ENCODE results near the gene MRPS15. TPM values are rescaled to one million over a fixed set of nuclear protein-coding genes. Genes with fewer than 3 reads are reported as not detected.

Gene MRPS15
- total RNA-seq, 4 donors from 2014 or later: 19.5 to 59.5 (median 42.4) TPM

DNA sequence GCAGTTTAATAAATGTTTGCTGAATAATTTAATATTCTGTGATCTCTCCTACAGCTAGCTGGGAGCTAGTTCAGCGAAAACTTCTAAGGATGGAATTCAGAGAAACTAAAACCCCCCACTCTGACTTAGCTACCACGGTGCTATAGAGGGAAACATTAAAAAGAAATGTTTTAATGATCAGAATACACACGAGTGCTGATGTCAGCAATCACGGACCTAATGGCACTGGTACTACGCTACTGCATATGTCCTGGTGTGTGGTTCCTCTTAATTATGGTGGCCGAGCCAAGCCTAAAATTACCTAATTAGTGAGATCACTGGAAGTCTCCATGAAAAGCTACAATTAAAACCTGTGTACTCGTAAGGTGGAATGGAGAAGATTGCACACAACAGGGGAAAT is 42.5 kb downstream of the MRPS15 start:
- Histone ChIP-seq H3K36me3 (peaks cover 0 to 7% (median 0%) of the 10 kb centered on the region in 4 donors), H3K9me3 (no peaks in the 10 kb centered on the region), H3K4me1 (peaks cover 0 to 9% (median 3%) of the 10 kb centered on the region in 4 donors), H3K27ac (no peak overlapping the region), H3K27me3 (no peaks in the 10 kb centered on the region), H3K4me3 (no peak overlapping the region)
- 86 to 89% methylated on average over 2 to 7 of the region's 7 CpGs for WGBS, 2 donors (ENCODE audit: low coverage in 1 of 2)
- no peak for TF ChIP-seq POLR2A (IDR thresholded peaks at IDR 0.05)
- TF ChIP-seq POLR2AphosphoS5 (IDR thresholded peaks at IDR 0.05): no peak
- TF ChIP-seq EP300 (IDR thresholded peaks at IDR 0.05; ENCODE audit: low read depth): no peak
- TF ChIP-seq, protein P1, sequence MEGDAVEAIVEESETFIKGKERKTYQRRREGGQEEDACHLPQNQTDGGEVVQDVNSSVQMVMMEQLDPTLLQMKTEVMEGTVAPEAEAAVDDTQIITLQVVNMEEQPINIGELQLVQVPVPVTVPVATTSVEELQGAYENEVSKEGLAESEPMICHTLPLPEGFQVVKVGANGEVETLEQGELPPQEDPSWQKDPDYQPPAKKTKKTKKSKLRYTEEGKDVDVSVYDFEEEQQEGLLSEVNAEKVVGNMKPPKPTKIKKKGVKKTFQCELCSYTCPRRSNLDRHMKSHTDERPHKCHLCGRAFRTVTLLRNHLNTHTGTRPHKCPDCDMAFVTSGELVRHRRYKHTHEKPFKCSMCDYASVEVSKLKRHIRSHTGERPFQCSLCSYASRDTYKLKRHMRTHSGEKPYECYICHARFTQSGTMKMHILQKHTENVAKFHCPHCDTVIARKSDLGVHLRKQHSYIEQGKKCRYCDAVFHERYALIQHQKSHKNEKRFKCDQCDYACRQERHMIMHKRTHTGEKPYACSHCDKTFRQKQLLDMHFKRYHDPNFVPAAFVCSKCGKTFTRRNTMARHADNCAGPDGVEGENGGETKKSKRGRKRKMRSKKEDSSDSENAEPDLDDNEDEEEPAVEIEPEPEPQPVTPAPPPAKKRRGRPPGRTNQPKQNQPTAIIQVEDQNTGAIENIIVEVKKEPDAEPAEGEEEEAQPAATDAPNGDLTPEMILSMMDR (IDR thresholded peaks at IDR 0.05): no peak
- intact Hi-C loops (cut with DNase I; ENCODE audit: low total_unique reads) (loop anchor here (2.0 to 5.0 kb wide), 2 partner anchors 79 to 324 kb away; no protein-coding TSS in a partner anchor), in situ Hi-C loops (cut with MboI; ENCODE audit: low pct_ligation_motif_present in 1 of 4, low pct_unique_long_range_greater_than_20kb in 1 of 4, low sequenced_read_pairs in 3 of 4) (loop anchor here in 3 of 4 donors (5.0 to 25.0 kb wide), 4 partner anchors 84 to 309 kb away; no protein-coding TSS in a partner anchor)
- DNase-seq: no peak

DNA sequence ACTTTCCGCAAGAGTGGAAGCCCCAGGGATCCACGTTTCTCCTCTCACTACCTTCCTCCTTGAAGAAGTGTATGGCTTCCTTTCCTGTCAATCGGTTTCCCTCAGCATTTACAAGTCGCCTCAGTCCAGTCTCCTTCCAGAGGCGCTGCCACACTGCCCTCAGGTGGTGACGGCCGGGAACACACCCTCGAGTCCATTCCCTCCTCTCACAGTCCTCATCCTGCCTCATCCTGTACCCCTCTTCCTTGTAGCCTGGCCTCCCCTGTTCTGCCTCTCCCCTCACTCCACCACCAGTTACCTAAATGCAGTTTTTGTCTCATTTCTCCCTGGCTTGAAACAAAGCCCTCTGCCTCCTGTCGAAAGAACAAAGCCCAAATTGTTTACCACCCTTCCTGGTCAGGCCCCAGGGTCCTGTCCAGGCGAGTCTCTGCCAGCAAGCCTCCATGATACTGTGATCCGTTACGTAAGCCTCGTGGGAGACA is 43.3 kb downstream of the MRPS15 start:
- in situ Hi-C loops (cut with MboI; ENCODE audit: low pct_ligation_motif_present in 1 of 4, low pct_unique_long_range_greater_than_20kb in 1 of 4, low sequenced_read_pairs in 3 of 4) (loop anchor here in 3 of 4 donors (5.0 to 25.0 kb wide), 4 partner anchors 84 to 309 kb away; no protein-coding TSS in a partner anchor), intact Hi-C loops (cut with DNase I; ENCODE audit: low total_unique reads) (loop anchor here (5.0 kb wide), 1 partner anchor 324 kb away; no protein-coding TSS in a partner anchor)
- peak; percentile 93 for DNase-seq
- peaks cover 0 to 7% (median 0%) of the 10 kb centered on the region in 4 donors for H3K36me3 ChIP-seq
- H3K27me3 ChIP-seq: no peaks in the 10 kb centered on the region
- H3K9me3 ChIP-seq: no peaks in the 10 kb centered on the region
- no peak overlapping the region for H3K4me3 ChIP-seq
- H3K27ac ChIP-seq: peak overlapping the region in 3 of 4 donors; percentile 10 to 50 (median 15)
- TF ChIP-seq EP300 (IDR thresholded peaks at IDR 0.05; ENCODE audit: low read depth) (no peak), POLR2A (IDR thresholded peaks at IDR 0.05) (no peak)
- TF ChIP-seq, protein P1 (IDR thresholded peaks at IDR 0.05): peak; percentile 91 to 95 (median 92)
- 20 to 60% methylated on average over 3 to 13 of the region's 13 CpGs for WGBS, 2 donors (ENCODE audit: low coverage in 1 of 2)
- H3K4me1 ChIP-seq: peaks cover 0 to 10% (median 3%) of the 10 kb centered on the region in 4 donors

DNA sequence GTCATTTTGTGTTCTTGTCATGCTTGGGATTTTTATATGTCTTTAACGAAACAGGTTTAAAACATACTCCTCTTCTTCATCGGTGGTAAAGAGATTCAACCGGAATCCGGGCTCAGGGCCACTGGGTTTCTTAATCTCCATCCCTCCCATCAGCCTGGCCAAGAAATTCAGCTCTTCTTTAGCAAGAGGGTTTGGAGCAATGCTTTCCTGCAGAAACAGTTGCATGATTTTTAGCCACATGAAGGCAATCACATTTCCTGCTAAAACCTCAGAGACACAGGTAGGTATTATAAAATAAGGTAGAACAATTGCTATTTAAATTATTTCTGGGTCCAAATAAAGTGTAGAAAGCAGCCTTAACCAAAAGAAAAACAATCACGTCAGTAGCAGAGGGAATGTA is 43.8 kb downstream of the MRPS15 start:
- Histone ChIP-seq H3K4me3 (no peak overlapping the region), H3K4me1 (peaks cover 0 to 14% (median 3%) of the 10 kb centered on the region in 4 donors), H3K27ac (peak overlapping the region in 3 of 4 donors; percentile 10 to 50 (median 15)), H3K36me3 (peaks cover 0 to 7% (median 0%) of the 10 kb centered on the region in 4 donors), H3K9me3 (no peaks in the 10 kb centered on the region), H3K27me3 (no peaks in the 10 kb centered on the region)
- 23 to 56% methylated on average over 4 to 5 of the region's 5 CpGs for WGBS, 2 donors (ENCODE audit: low coverage in 1 of 2)
- no peak for DNase-seq
- in situ Hi-C loops (cut with MboI; ENCODE audit: low pct_ligation_motif_present in 1 of 4, low pct_unique_long_range_greater_than_20kb in 1 of 4, low sequenced_read_pairs in 3 of 4): loop anchor here in 3 of 4 donors (5.0 to 25.0 kb wide), 4 partner anchors 83 to 308 kb away; no protein-coding TSS in a partner anchor
- TF ChIP-seq, protein P1 (IDR thresholded peaks at IDR 0.05): no peak
- no peak for TF ChIP-seq POLR2A (IDR thresholded peaks at IDR 0.05)
- intact Hi-C loops (cut with DNase I; ENCODE audit: low total_unique reads): loop anchor here (5.0 kb wide), 1 partner anchor 323 kb away; no protein-coding TSS in a partner anchor

DNA sequence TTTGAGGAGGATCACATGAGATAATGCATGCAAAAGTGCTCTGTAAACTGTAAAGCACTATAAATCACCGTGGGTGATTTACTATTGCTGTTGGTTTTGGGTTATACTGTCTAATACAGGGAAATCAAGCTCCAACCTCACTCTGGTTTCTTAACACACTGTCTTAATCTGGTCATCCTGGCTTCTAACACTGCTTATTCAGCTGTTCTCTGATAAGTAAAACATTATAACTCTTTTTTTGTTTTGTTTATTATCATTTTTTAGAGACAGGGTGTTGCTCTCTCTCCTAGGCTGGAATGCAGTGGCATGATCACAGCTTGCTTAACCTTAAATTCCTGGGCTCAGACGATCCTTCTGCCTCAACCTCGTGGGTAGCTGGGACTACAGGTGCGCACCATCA is 44.6 kb downstream of the MRPS15 start:
- H3K4me1 ChIP-seq: peaks cover 0 to 14% (median 3%) of the 10 kb centered on the region in 4 donors
- H3K27me3 ChIP-seq: no peaks in the 10 kb centered on the region
- in situ Hi-C loops (cut with MboI; ENCODE audit: low pct_ligation_motif_present in 1 of 4, low pct_unique_long_range_greater_than_20kb in 1 of 4, low sequenced_read_pairs in 3 of 4) (loop anchor here in 2 of 4 donors (25.0 kb wide), 2 partner anchors 232 to 307 kb away; no protein-coding TSS in a partner anchor), intact Hi-C loops (cut with DNase I; ENCODE audit: low total_unique reads) (no loop called here)
- no peak overlapping the region for H3K4me3 ChIP-seq
- H3K27ac ChIP-seq: no peak overlapping the region
- no peak for DNase-seq
- H3K36me3 ChIP-seq: peaks cover 0 to 7% (median 0%) of the 10 kb centered on the region in 4 donors
- TF ChIP-seq POLR2AphosphoS5 (IDR thresholded peaks at IDR 0.05): no peak
- TF ChIP-seq, protein P1 (IDR thresholded peaks at IDR 0.05): no peak
- TF ChIP-seq POLR2A (IDR thresholded peaks at IDR 0.05): no peak
- TF ChIP-seq EP300 (IDR thresholded peaks at IDR 0.05; ENCODE audit: low read depth): no peak
- H3K9me3 ChIP-seq: no peaks in the 10 kb centered on the region
- WGBS, 2 donors (ENCODE audit: low coverage in 1 of 2): 64 to 82% methylated on average over 4 of the region's 4 CpGs
